ENCODE results near the gene PARD6A.

The PARD6A gene

GRCh38 chr16:67641779-67642708 is 18.7 kb upstream of the PARD6A start:
- H3F3A ChIP-seq (ENCODE audit: insufficient read depth, low read length), result no peaks in the 10 kb centered on the region
- H3K4me3 ChIP-seq (ENCODE audit: low read length), result no peak overlapping the region
- H3K9me2 ChIP-seq (replicated peaks; ENCODE audit: insufficient read depth, low read length), result no peaks in the 10 kb centered on the region
- no peaks in the 10 kb centered on the region for H3K9me3 ChIP-seq (replicated peaks; ENCODE audit: insufficient read depth, low read length)
- TF ChIP-seq, protein P1, sequence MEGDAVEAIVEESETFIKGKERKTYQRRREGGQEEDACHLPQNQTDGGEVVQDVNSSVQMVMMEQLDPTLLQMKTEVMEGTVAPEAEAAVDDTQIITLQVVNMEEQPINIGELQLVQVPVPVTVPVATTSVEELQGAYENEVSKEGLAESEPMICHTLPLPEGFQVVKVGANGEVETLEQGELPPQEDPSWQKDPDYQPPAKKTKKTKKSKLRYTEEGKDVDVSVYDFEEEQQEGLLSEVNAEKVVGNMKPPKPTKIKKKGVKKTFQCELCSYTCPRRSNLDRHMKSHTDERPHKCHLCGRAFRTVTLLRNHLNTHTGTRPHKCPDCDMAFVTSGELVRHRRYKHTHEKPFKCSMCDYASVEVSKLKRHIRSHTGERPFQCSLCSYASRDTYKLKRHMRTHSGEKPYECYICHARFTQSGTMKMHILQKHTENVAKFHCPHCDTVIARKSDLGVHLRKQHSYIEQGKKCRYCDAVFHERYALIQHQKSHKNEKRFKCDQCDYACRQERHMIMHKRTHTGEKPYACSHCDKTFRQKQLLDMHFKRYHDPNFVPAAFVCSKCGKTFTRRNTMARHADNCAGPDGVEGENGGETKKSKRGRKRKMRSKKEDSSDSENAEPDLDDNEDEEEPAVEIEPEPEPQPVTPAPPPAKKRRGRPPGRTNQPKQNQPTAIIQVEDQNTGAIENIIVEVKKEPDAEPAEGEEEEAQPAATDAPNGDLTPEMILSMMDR (IDR thresholded peaks at IDR 0.05; ENCODE audit: low read length), result no peak
- TF ChIP-seq EZH2phosphoT487 (IDR thresholded peaks at IDR 0.05; ENCODE audit: low read length) (no peak), EZH2 (optimal IDR thresholded peaks at IDR 0.05; ENCODE audit: low read depth, low read length) (no peak)
- no peak overlapping the region for H3K27ac ChIP-seq (ENCODE audit: low read length)
- peaks cover 6% of the 10 kb centered on the region; the same call in 1 of the 2 replicates for H3K36me3 ChIP-seq (replicated peaks; ENCODE audit: insufficient read depth, low read length)
- H3K4me1 ChIP-seq (ENCODE audit: low read length), result peaks cover 8% of the 10 kb centered on the region
- H3K4me2 ChIP-seq (ENCODE audit: low read depth, low read length), result no peak overlapping the region
- no peaks in the 10 kb centered on the region for H3K27me3 ChIP-seq (replicated peaks; ENCODE audit: insufficient read depth, low read length)
- no peak overlapping the region for H2AFZ ChIP-seq (ENCODE audit: low read length)
- H3K79me2 ChIP-seq (ENCODE audit: low read length), result peaks cover 22% of the 10 kb centered on the region
- H4K20me1 ChIP-seq (ENCODE audit: insufficient read depth, low read length), result no peaks in the 10 kb centered on the region
- no peak overlapping the region for H3K9ac ChIP-seq (ENCODE audit: low read length)
- DNase-seq, result no peak

- H4K20me1 ChIP-seq (ENCODE audit: insufficient read depth, low read length), result no peaks in the 10 kb centered on the region
- no peak overlapping the region for H3K27ac ChIP-seq (ENCODE audit: low read length)
- H3K9me3 ChIP-seq (replicated peaks; ENCODE audit: insufficient read depth, low read length), result no peaks in the 10 kb centered on the region
- H3K9me2 ChIP-seq (replicated peaks; ENCODE audit: insufficient read depth, low read length), result no peaks in the 10 kb centered on the region
- H3K9ac ChIP-seq (ENCODE audit: low read length), result no peak overlapping the region
- no peak for DNase-seq
- TF ChIP-seq EZH2phosphoT487 (IDR thresholded peaks at IDR 0.05; ENCODE audit: low read length) (no peak), EZH2 (optimal IDR thresholded peaks at IDR 0.05; ENCODE audit: low read depth, low read length) (no peak)
- TF ChIP-seq, protein P1 (IDR thresholded peaks at IDR 0.05; ENCODE audit: low read length), result no peak
- no peaks in the 10 kb centered on the region for H3K27me3 ChIP-seq (replicated peaks; ENCODE audit: insufficient read depth, low read length)
- H3F3A ChIP-seq (ENCODE audit: insufficient read depth, low read length), result no peaks in the 10 kb centered on the region
- no peak overlapping the region for H2AFZ ChIP-seq (ENCODE audit: low read length)
- H3K4me3 ChIP-seq (ENCODE audit: low read length), result no peak overlapping the region
- peak overlapping the region; percentile 100; the same call in 1 of the 2 replicates for H3K4me2 ChIP-seq (ENCODE audit: low read depth, low read length)
- peaks cover 8% of the 10 kb centered on the region for H3K4me1 ChIP-seq (ENCODE audit: low read length)
- peaks cover under 1% of the 10 kb centered on the region; the same call in 1 of the 2 replicates for H3K36me3 ChIP-seq (replicated peaks; ENCODE audit: insufficient read depth, low read length)
- H3K79me2 ChIP-seq (ENCODE audit: low read length), result peaks cover 27% of the 10 kb centered on the region
These were observed 16.7 kb upstream of the PARD6A start for GRCh38 chr16:67644038-67644437.

DNA sequence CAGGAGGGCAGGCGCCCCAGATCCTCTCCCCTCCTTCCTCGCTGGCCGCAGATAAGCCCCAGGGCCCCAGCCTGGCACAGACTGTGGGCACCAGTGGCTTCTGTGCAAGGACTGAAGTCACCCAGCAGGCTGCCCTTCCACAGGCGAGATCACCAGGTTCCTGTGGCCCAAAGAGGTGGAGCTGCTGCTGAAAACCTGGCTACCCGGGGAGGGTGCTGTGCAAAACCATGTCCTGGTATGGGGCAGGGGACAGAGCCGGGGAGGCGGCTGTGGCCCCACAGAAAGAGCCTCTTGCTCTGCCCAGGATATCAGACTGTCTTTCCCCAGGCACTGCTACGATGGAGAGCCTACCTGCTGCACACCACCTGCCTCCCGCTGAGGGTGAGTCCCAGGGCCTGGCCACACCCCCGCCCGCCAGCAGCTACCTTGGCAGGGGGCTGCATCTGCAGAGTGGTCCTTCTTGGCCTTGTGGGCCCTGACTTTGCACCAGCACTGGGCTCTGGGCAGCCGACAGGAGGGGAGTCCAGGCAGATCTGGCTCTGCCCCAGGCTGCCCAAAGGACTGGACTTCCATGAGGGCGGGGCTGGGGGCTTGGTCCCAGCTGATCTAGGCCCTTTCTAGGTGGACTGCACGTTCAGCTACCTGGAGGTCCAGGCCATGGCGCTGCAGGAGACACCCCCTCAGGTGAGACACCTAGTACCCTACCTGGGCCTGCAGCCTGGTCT is 15.2 kb upstream of the PARD6A start:
- Histone ChIP-seq H3K9me3 (replicated peaks; ENCODE audit: insufficient read depth, low read length) (no peaks in the 10 kb centered on the region), H3K9me2 (replicated peaks; ENCODE audit: insufficient read depth, low read length) (no peaks in the 10 kb centered on the region), H4K20me1 (ENCODE audit: insufficient read depth, low read length) (no peaks in the 10 kb centered on the region), H3K9ac (ENCODE audit: low read length) (peak overlapping the region; percentile 95), H3K4me2 (ENCODE audit: low read depth, low read length) (peak overlapping the region; percentile 100), H2AFZ (ENCODE audit: low read length) (peak overlapping the region; percentile 96), H3K79me2 (ENCODE audit: low read length) (peaks cover 30% of the 10 kb centered on the region), H3K4me3 (ENCODE audit: low read length) (peak overlapping the region; percentile 91), H3K27ac (ENCODE audit: low read length) (peak overlapping the region; percentile 45; the same call in 1 of the 2 replicates), H3F3A (ENCODE audit: insufficient read depth, low read length) (no peaks in the 10 kb centered on the region), H3K4me1 (ENCODE audit: low read length) (peaks cover 8% of the 10 kb centered on the region), H3K27me3 (replicated peaks; ENCODE audit: insufficient read depth, low read length) (no peaks in the 10 kb centered on the region), H3K36me3 (replicated peaks; ENCODE audit: insufficient read depth, low read length) (no peaks in the 10 kb centered on the region)
- TF ChIP-seq EZH2 (optimal IDR thresholded peaks at IDR 0.05; ENCODE audit: low read depth, low read length), result no peak
- TF ChIP-seq, protein P1 (IDR thresholded peaks at IDR 0.05; ENCODE audit: low read length), result no peak
- no peak for TF ChIP-seq EZH2phosphoT487 (IDR thresholded peaks at IDR 0.05; ENCODE audit: low read length)
- no peak for DNase-seq

Measured in MM.1S (cell line).